Activated CD4-positive, alpha-beta memory T cell treated with anti-CD3 and anti-CD28 coated beads, Interleukin-2, amount 10 ng/mL, durations not matched to agents 7 days and 5 days (primary cell): ENCODE data around the gene CPB2. TPM values are rescaled to one million over a fixed set of nuclear protein-coding genes. Genes with fewer than 3 reads are reported as not detected.

Experiments used
- CTCF ChIA-PET: fragments of 350-600 bp; sonication (Branson Sonifier 250); formaldehyde crosslinking; loops from one replicate; lab custom pipeline; 2021; ENCODE audit warnings: antibody characterized with exemption, inconsistent platforms; lab: Charles Lee
- POLR2A ChIA-PET: fragments of 350-600 bp; sonication (Branson Sonifier 250); formaldehyde crosslinking; loops from one replicate; lab custom pipeline; 2021; ENCODE audit warnings: antibody characterized with exemption; lab: Charles Lee
- DNase-seq: peaks from one replicate; pipeline ENCODE4 v3.0.0-alpha.2; 2020
- H3K27ac Mint-ChIP-seq: one replicate; pipeline ENCODE4 v1.8.0; 2021; ENCODE audit warnings: mild to moderate bottlenecking, mixed read lengths
- H3K27me3 Mint-ChIP-seq: one replicate; pipeline ENCODE4 v1.8.0; 2021; ENCODE audit warnings: mixed read lengths
- H3K36me3 Mint-ChIP-seq: one replicate; pipeline ENCODE4 v1.8.0; 2021; ENCODE audit warnings: low read depth, mixed read lengths
- H3K4me1 Mint-ChIP-seq: one replicate; pipeline ENCODE4 v1.8.0; 2021; ENCODE audit warnings: mixed read lengths
- H3K4me3 Mint-ChIP-seq: one replicate; pipeline ENCODE4 v1.8.0; 2021; ENCODE audit warnings: mild to moderate bottlenecking, mixed read lengths
- H3K9me3 Mint-ChIP-seq: one replicate; pipeline ENCODE4 v1.8.0; 2021; ENCODE audit warnings: mixed read lengths
- total RNA-seq, 2 experiments: library from RNA; stranded (reverse); gene quantifications; one replicate each; pipeline ENCODE4 v1.2.3, GENCODE V29; 2021

Gene CPB2
- total RNA-seq, 2 experiments from 2014 or later: not detected

GRCh38 chr13:46085737-46086136 lies 19.1 kb downstream of the CPB2 start:
- Mint-ChIP-seq H3K27ac (no peak overlapping the region), H3K4me1 (peaks cover 3% of the 10 kb centered on the region), H3K36me3 (no peaks in the 10 kb centered on the region), H3K27me3 (no peaks in the 10 kb centered on the region), H3K9me3 (no peaks in the 10 kb centered on the region), H3K4me3 (no peak overlapping the region)
- no peak for DNase-seq
- CTCF ChIA-PET: interaction anchor here (0.7 kb wide), 1 partner anchor 204 kb away, joined by 3 read pairs; no protein-coding TSS in a partner anchor
- POLR2A ChIA-PET: no interaction called here

GRCh38 chr13:46082324-46082723 lies 22.5 kb downstream of the CPB2 start:
- ChIA-PET CTCF (interaction anchor here (1.1 kb wide), 1 partner anchor 238 kb away, joined by 4 read pairs; no protein-coding TSS in a partner anchor), POLR2A (no interaction called here)
- Mint-ChIP-seq H3K27ac (no peak overlapping the region), H3K36me3 (no peaks in the 10 kb centered on the region), H3K27me3 (no peaks in the 10 kb centered on the region), H3K4me3 (no peak overlapping the region), H3K9me3 (no peaks in the 10 kb centered on the region), H3K4me1 (peaks cover 7% of the 10 kb centered on the region)
- DNase-seq: no peak

- DNase-seq: no peak
- Mint-ChIP-seq H3K27ac (no peak overlapping the region), H3K36me3 (no peaks in the 10 kb centered on the region), H3K4me1 (peaks cover 6% of the 10 kb centered on the region), H3K4me3 (no peak overlapping the region), H3K27me3 (peaks cover 2% of the 10 kb centered on the region), H3K9me3 (no peaks in the 10 kb centered on the region)
- ChIA-PET CTCF (no interaction called here), POLR2A (no interaction called here)
Observed at GRCh38 chr13:46079770-46080169, 25.1 kb downstream of the CPB2 start.

GRCh38 chr13:46077265-46077664 lies 27.6 kb downstream of the CPB2 start:
- POLR2A ChIA-PET: no interaction called here
- no peak overlapping the region for H3K4me3 Mint-ChIP-seq
- no peak overlapping the region for H3K27ac Mint-ChIP-seq
- no peaks in the 10 kb centered on the region for H3K36me3 Mint-ChIP-seq
- peaks cover 6% of the 10 kb centered on the region for H3K4me1 Mint-ChIP-seq
- CTCF ChIA-PET: no interaction called here
- no peaks in the 10 kb centered on the region for H3K9me3 Mint-ChIP-seq
- peaks cover 4% of the 10 kb centered on the region for H3K27me3 Mint-ChIP-seq
- DNase-seq: no peak

- POLR2A ChIA-PET: no interaction called here
- H3K27ac Mint-ChIP-seq: no peak overlapping the region
- CTCF ChIA-PET: no interaction called here
- peaks cover 6% of the 10 kb centered on the region for H3K4me1 Mint-ChIP-seq
- H3K4me3 Mint-ChIP-seq: no peak overlapping the region
- peaks cover 4% of the 10 kb centered on the region for H3K27me3 Mint-ChIP-seq
- no peaks in the 10 kb centered on the region for H3K9me3 Mint-ChIP-seq
- no peaks in the 10 kb centered on the region for H3K36me3 Mint-ChIP-seq
- no peak for DNase-seq
Observed at GRCh38 chr13:46076827-46077226, 28.0 kb downstream of the CPB2 start.

GRCh38 chr13:46075811-46076210 lies 29.0 kb downstream of the CPB2 start:
- DNase-seq: no peak
- Mint-ChIP-seq H3K27ac (no peak overlapping the region), H3K27me3 (peaks cover 10% of the 10 kb centered on the region), H3K4me1 (peaks cover 6% of the 10 kb centered on the region), H3K36me3 (no peaks in the 10 kb centered on the region), H3K9me3 (no peaks in the 10 kb centered on the region), H3K4me3 (no peak overlapping the region)
- ChIA-PET CTCF (no interaction called here), POLR2A (no interaction called here)

- CTCF ChIA-PET: no interaction called here
- POLR2A ChIA-PET: interaction anchor here (0.9 to 1.4 kb wide), 2 partner anchors 19 to 89 kb away, joined by 3 to 5 read pairs; partner anchors contain the start of gene ZC3H13
- H3K4me3 Mint-ChIP-seq: no peak overlapping the region
Observed at GRCh38 chr13:46071590-46072249, 33.1 kb downstream of the CPB2 start.

GRCh38 chr13:46063292-46063691 lies 41.5 kb downstream of the CPB2 start:
- POLR2A ChIA-PET: interaction anchor here (1.4 kb wide), 1 partner anchor 11 kb away, joined by 5 read pairs; the partner anchor contains the start of gene ZC3H13
- Mint-ChIP-seq H3K4me1 (no peaks in the 10 kb centered on the region), H3K36me3 (no peaks in the 10 kb centered on the region), H3K4me3 (no peak overlapping the region), H3K27me3 (peaks cover 5% of the 10 kb centered on the region), H3K27ac (no peak overlapping the region), H3K9me3 (peaks cover 3% of the 10 kb centered on the region)
- CTCF ChIA-PET: no interaction called here
- DNase-seq: no peak

More at GRCh38 chr13:46071590-46072249, 33.1 kb downstream of the CPB2 start:
- H3K27me3 Mint-ChIP-seq: peaks cover 15% of the 10 kb centered on the region
- no peak overlapping the region for H3K27ac Mint-ChIP-seq
- no peaks in the 10 kb centered on the region for H3K4me1 Mint-ChIP-seq
- no peak for DNase-seq
- no peaks in the 10 kb centered on the region for H3K9me3 Mint-ChIP-seq
- H3K36me3 Mint-ChIP-seq: no peaks in the 10 kb centered on the region

- Mint-ChIP-seq H3K27me3 (peaks cover 1% of the 10 kb centered on the region), H3K4me1 (no peaks in the 10 kb centered on the region), H3K27ac (no peak overlapping the region), H3K36me3 (no peaks in the 10 kb centered on the region), H3K4me3 (no peak overlapping the region), H3K9me3 (peaks cover 3% of the 10 kb centered on the region)
- no peak for DNase-seq
- ChIA-PET CTCF (no interaction called here), POLR2A (interaction anchor here (1.4 kb wide), 1 partner anchor 10 kb away, joined by 5 read pairs; the partner anchor contains the start of gene ZC3H13)
Observed at GRCh38 chr13:46062185-46062584, 42.6 kb downstream of the CPB2 start.

- ChIA-PET CTCF (interaction anchor here (1.0 kb wide), 1 partner anchor 67 kb away, joined by 3 read pairs; no protein-coding TSS in a partner anchor), POLR2A (no interaction called here)
- DNase-seq: no peak
Observed at GRCh38 chr13:46059405-46059804, 45.4 kb downstream of the CPB2 start.

GRCh38 chr13:46058268-46058667 lies 46.6 kb downstream of the CPB2 start:
- Mint-ChIP-seq H3K9me3 (peaks cover under 1% of the 10 kb centered on the region), H3K36me3 (no peaks in the 10 kb centered on the region)

More at GRCh38 chr13:46059405-46059804, 45.4 kb downstream of the CPB2 start:
- H3K36me3 Mint-ChIP-seq: no peaks in the 10 kb centered on the region
- H3K27me3 Mint-ChIP-seq: peaks cover 12% of the 10 kb centered on the region
- H3K4me1 Mint-ChIP-seq: no peaks in the 10 kb centered on the region
- H3K27ac Mint-ChIP-seq: no peak overlapping the region
- peaks cover 3% of the 10 kb centered on the region for H3K9me3 Mint-ChIP-seq
- H3K4me3 Mint-ChIP-seq: no peak overlapping the region

GRCh38 chr13:46057256-46058015 lies 47.4 kb downstream of the CPB2 start:
- ChIA-PET CTCF (no interaction called here), POLR2A (interaction anchor here (0.6 kb wide), 1 partner anchor 802 kb away, joined by 3 read pairs; no protein-coding TSS in a partner anchor)
- H3K4me1 Mint-ChIP-seq: peaks cover 16% of the 10 kb centered on the region
- DNase-seq: no peak
- H3K27ac Mint-ChIP-seq: no peak overlapping the region
- no peaks in the 10 kb centered on the region for H3K9me3 Mint-ChIP-seq
- H3K4me3 Mint-ChIP-seq: no peak overlapping the region
- peaks cover 15% of the 10 kb centered on the region for H3K27me3 Mint-ChIP-seq
- no peaks in the 10 kb centered on the region for H3K36me3 Mint-ChIP-seq

More at GRCh38 chr13:46058268-46058667, 46.6 kb downstream of the CPB2 start:
- ChIA-PET CTCF (no interaction called here), POLR2A (no interaction called here)
- no peak for DNase-seq
- Mint-ChIP-seq H3K27ac (no peak overlapping the region), H3K4me1 (peaks cover 10% of the 10 kb centered on the region), H3K27me3 (peaks cover 15% of the 10 kb centered on the region), H3K4me3 (no peak overlapping the region)
